GM21390 (cell line): Measurements from ENCODE around the gene JARID2.
"Not testable (repeated sequence)": the region's sequence is repeated elsewhere in the genome, so short reads cannot be mapped to it uniquely, and the experiment has no call there.

Experiments used
- ATAC-seq: cut with Tn5 transposase; IDR thresholded peaks from one replicate; pipeline ENCODE4 v1.9.1; 2021; ENCODE audit not compliant: unreplicated experiment

JARID2 gene

DNA sequence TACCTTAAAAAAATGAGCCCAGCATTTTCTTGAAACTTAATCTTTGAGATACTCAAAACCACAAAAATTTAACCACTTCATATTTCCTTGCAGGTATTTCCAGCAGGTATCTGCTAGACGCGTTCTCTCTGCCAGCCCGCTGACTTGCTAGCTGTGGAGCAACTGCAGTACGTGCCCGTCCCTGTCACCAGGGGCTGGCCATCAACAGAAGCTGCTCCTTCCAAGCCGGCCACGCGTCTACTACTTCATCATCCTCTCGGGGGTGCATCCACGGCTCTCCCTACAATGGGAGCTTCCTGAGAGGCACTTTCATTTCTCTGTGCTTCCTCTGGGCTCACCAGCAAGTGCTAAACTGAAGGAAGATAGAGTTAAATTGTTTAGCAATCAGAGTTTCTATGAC is 284.5 kb downstream of the JARID2 start:
- ATAC-seq: no peak

DNA sequence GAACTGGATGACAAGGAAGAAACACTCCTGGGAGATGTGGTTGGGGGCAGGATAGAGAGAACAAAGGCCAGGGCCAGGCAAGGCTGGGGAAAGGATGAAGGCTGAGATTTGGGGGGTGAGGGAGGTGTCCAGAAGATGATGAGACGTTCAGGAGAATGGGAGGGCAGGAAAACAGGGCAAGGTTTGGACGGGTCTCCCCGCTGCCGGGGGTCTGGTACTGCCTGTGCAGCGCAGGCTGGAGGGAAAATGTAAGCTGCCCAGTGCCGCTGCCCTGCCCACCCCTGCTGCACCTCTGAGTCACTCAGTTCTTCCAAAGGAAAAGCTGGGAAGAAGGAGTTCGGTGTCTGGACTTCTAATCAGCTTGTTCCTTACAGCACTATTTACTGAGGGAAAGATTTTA is 286.1 kb downstream of the JARID2 start:
- no peak for ATAC-seq

DNA sequence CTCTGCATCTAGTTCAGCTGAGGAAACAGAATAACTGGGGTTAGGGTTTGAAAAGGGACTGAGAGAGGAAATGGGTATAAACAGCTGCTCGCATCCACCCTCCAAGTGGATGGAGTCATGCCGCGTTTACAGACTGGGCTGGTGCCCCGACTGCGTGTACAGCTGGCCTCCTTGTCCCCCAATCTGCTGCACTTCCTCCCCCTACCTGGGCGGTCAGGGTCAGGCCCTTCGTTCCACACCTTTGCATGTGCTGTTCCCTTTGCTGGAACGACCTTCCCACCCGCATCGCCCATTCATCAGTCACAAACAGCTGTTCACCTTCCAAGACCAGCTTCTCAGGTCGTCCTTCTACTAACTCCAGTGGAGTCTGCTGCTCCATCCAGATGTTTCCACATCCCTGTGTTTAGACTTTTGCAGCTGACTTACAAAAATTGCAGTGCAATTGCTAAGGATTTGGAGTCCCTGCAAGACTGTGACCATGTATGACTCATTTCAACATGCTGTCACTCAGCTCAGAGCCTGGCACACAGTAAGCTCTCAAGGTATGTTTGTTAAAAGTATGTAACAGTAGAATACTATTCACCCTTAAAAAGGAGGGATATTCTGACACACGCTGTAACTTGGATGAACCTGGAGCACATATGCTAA is 287.6 kb downstream of the JARID2 start:
- no peak for ATAC-seq

DNA sequence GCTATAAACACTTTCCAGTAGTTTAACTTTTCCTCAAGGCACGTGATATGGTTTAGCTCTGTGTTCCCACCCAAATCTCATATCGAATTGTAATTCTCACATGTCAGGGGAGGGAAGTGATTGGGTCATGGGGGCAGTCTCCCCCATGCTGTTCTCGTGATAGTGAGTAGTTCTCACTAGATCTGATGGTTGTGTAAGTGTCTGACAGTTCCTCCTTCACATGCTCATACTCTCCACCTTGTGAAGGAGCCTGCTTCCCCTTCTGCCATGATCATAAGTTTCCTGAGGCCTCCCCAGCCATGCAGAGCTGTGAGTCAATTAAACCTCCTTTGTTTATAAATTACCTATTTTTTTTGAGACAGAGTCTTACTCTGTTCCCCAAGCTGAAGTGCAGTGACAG is 289.1 kb downstream of the JARID2 start:
- ATAC-seq: no peak

DNA sequence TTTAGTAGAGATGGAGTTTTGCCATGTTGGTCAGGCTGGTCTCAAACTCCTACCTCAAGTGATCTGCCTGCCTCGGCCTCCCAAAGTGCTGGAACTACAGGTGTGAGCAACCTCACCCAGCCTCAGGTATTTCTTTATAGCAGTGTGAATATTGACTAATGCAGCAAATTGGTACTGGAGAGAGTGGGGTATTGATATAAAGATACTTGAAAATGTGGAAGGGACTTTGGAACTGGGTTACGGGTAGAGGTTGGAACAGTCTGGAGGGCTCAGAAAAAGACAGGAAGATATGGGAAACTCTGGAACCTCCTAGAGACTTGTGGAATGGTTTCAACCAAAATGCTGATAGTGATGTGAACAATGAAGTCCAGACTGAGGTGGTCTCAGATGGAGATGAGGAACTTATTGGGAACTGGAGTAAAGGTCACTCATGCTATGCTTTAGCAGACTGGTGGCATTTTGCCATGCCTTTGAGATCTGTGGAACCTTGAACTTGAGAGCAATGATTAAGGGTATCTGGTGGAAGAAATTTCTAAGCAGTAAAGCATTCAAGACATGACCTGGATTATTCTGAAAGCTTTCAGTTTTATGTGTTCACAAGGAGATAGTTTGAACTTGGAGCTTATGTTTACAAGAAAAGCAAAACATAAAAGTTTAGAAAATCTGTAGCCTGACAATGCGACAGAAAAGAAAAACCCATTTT is 289.8 kb downstream of the JARID2 start:
- no peak for ATAC-seq

DNA sequence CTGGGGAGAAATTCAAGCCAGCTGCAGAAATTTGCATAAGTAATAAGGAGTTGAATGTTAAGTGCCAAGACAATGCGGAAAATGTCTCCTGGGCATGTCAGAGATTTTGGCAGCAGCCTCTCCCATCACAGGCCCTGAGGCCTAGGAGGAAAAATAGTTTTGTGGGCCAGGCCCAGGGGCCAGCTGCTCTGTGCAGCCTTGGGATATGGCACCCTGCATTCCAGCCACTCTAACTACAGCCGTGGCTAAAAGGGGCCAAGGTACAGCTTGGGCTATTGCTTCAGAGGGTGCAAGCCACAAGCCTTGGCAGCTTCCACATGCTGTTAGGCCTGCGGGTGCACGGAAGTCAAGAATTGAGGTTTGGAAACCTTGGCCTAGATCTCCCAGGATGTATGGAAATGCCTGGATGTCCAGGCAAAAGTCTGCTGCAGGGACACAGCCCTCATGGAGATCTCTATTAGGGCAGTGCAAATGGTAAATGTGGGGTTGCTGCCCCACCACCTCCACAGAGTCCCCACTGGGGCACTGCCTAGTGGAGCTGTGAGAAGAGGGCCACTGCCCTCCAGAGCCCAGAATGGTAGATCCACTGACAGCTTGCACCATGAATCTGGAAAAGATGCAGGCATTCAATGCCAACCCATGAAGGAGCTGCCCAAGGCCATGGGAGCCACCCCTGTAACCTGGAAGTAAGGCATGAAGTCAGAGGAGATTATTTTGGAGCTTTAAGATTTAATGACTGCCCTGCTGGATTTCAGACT is 290.5 kb downstream of the JARID2 start:
- no peak for ATAC-seq

DNA sequence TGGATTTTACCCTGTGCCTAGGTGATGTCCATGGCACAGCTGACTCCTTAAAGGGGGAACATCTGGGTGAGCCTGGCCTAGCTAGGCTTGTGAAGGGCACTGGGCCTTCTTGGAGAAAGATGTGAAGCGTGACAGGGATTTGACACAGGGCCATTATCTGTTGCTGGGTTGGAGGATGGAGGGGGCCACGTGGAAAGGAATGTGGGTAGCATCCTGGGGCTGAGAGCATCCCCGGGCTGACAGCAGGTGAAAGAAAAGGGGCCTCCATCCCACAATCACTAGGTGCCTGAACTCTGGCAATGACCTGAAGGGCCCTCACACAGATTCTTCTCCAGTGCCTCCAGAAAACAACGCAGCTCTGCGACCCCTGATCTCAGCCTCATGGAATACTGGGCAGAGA is 292.2 kb downstream of the JARID2 start:
- no peak for ATAC-seq

DNA sequence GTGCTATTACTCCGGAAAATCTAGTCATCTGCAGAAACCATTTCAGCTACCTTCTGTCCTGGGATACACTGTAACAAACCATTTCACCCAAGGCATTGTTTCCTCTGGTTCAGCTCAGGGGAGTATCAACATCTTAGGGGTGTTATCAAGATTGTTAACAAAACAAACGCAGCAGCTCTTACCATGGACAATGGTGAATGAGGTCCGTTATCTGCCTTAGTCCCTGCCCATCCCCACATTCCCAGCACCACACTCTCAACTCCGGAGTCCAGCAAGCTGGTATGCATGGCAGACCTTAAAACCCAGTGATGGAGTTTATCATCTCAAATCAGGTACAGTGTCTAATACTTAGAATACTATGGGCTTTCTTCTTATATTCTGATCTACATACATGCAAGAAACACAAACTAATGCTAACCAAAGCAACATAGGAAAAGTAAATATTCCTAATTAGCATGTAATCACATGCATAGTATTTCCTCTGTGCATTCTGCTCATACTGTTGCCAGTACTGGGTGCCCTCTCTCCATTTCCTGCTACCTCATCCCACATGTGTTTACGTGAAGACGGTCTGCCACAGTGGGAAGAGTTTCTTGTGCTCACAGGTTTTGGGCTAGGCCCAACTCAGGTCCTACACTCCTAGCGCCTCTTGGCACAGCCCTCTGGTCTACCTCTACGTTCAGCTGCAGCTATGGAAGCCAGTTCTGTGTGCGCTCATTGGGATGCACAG is 293.1 kb downstream of the JARID2 start:
- no peak for ATAC-seq

DNA sequence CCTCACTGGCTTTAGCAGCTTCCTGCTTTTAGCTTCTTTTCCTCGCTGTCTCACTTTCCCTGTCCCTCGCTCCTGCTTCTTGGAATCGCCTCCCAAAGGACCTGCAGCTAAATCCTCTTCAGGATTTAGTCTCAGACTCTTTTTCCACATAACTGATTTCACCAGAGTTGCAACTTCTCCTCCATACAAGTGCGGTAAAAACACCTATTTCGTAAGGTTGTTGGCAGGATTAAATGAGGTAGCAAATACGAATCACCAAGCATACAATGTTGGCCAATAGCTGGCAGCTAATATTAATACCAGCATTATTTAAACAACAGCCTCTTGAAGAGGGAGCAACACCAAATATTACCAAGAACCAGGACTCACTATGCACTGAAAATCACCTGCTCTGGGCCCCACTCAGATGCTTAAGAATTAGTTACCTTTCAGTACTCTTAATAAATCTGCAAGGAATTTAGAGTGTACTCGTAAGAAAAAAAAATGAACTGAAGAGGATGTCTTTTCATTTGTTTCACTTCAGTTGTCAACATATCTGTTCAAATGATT is 293.9 kb downstream of the JARID2 start:
- ATAC-seq: no peak

DNA sequence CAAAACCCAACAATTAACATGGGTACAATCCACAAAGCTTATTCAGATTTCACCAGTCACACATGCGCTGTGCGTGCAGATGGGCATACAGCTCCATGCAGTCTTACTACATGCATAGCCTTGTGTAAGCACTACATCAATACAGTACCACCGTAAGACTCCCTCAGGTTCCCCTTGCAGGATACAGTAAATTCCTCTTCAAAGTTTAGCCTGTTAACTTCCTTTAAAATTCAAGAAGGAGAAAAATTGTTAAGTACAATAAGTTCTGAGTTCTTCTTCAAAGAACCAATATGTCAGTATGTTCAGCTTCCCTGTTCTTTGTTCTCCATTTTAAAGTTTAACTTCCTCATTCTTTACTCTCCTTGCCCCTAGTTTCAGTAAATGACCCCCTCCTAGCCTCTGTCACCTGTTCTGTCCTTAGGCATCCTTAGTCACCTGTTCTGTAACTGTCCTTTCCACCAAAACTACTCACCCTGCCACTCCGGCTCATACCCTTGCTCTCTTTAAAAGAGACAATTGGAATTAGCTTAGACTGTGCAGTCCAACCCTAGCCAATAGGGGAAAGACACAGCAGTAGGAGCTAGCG is 297.6 kb downstream of the JARID2 start:
- not testable (repeated sequence) for ATAC-seq

DNA sequence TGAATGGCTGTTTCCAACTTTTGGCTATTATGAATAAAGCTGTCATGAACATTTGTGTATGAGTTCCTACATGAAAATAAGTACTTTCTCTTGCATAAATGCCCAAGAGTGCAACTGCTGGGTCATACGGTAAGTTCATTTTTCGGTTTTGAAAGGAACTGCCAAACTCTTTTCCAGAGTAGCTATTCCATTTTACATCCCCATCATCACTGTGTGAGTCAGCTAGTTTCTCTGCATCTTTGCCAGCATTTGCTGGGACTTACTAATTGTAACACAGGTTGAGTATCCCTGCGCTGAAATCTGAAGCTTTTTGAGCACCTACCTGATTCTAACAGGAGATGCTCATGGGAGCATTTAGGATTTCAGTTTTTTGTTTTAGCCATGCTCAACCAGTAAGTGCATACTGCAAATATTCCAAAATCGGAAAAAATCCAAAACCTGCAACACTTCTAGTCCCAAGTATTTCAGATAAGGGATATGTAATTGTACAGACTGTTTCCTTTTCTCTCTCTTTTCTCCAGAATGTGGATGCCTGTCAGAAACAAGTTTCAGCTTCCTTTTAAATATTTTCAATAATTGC is 298.5 kb downstream of the JARID2 start:
- ATAC-seq: no peak

DNA sequence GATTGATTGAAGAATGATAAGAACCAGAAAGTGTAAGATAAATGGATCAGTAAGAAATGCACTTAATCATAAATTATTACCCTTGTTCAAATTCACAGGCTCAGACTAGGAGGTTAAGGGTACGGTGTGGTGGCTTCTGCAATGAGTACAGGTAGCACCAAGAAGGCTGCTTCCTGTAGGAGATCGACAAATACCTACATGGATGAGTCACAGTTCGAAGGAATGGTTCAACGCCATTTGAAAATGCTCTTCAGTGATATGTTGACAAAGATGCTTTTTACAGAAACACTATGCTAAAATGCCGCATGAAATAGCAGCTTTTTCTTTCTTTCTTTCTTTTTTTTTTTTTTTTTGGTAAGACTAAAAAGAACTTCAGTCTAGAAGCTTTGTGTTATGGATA is 300.7 kb downstream of the JARID2 start:
- ATAC-seq: no peak

DNA sequence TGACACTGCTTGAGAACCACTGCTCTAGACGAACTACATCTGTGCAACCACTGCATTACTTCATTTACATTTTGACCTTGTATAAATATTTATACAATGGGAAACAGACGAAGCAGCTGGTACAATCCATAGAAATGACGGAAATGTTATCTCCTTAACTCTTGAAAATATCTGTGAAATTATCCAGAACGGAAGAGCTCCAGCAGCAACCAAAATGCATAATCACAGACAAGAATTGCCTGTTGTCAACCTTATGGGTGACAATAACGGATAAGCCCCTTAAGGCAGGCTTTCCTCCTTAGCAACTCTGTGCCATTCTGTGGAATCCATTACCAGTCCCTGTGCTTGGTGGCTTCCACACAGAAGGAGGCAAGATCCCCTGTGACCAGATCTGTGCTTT is 301.5 kb downstream of the JARID2 start:
- no peak for ATAC-seq

DNA sequence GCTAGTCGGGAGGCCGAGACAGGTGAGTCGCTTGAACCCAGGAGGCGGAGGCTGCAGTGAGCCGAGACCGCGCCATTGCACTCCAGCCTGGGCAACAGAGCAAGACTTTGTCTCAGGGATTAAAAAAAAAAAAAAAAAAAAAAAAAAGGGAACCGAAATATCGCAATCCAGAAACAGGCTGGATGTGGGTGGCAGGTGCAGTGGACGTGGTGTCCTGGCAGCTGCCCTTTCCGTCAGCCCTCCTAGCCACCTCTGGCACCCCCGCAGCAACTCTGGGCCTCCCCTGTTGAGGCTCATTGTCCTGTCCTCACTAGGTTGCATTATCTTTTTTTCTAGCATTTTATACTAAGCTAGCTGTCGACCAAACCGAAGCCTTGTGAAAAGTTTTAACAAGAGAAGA is 303.5 kb downstream of the JARID2 start:
- no peak for ATAC-seq

DNA sequence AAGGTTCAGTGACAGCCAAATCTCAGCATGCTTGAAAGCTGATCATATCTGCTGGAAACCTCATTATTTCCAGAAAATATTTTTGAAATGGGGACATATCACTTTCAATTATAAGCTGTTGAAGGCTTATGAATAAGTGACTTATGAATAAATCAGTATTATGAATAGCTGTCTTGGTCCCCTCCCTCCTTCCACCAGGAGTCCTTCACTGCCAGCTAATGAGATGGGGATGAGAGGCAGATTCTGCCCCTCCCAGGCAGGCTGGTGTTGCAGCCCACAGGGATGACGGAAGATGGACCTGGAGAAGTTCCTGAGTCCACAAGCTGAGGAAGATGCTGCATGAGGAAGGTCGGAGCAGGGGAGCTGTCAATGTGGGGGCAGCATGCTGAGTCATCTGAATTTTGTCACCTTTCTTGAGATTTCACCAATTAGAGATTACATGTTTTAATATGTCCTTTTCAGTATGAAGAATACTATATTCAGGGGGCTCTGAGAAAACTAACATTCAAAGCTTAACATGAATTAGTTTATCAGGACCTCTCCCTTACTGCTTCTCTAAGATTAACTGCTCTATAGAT is 304.8 kb downstream of the JARID2 start:
- ATAC-seq: no peak

DNA sequence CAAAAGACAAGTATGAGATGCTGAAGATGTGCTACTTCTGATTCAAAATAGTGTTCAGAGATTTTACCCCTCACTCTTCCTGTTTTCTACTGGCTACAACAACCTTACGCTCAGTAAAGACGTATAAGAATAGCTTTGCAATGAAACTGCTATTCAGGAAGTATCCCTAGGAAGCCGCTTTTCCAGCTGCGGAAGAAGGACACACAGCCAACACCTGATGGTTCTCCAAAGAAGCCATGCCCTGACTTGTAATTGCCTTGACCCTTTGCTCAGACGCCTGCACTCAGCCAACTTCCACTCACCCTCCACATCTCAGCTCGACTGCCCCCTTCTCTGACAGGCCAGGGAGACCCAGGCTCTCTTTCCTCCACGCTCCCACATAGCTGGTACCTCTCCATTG is 305.4 kb downstream of the JARID2 start:
- ATAC-seq: no peak

DNA sequence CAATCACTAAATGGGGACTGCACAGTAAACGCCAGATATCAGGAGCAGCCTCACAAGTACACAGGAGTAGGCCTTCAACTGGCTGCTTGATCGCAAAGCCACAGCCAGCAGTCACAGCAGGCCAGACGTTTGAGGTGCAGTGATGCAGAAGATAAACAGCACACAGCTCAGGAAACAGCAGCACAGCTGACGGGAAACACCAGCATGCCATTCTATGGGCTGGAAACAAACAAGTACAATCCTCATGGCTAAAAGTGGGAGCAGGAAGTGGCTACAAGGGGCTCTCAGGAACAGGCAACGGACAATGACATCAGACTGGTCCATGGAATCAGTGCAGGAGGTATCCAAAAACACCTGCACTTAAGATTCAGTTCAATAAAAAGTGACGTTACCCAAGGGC is 305.9 kb downstream of the JARID2 start:
- ATAC-seq: no peak

DNA sequence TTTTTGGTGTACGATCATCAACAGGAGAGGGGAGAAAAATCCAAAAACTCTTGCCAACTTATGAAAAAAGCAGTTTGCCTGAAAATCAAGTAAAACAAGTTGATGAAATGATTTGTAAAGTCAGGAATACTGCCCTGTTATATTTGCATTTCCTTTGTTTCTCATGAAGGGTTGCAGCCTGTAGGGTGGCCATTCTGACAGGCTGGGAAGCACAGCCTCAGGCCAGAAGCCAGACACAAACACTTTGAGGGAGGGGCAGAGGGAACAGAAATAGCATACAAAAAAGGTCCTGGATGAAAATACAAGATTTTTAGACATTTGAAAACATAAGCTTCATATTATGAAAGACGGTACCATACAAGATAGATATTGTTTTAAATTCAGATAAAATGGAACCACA is 307.2 kb downstream of the JARID2 start:
- ATAC-seq: no peak

DNA sequence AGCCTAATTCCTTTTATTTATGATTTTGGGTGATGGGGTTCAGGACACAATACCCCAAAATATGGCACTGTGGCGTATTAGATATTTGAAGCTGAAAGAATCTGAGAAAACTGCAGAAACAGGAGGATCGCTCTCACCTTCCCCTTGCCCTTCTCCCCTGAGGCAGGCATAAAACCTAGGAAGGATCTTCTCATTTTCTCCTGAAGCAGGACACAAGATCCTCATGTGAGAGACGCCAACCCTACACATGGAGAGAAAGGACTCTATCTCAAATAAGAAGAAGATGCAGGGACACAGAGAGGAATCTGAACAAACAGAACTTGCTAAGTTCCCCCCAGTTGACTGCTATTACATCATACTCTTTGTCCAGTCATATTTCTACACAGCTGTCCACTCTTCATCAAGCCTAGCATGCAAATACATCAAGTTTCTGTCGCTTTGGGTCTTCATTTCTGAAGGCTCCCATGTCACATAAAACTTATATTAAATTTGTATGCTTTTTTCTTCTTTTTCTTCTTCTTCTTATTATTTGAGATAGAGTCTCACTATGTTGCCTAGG is 307.9 kb downstream of the JARID2 start:
- no peak for ATAC-seq

DNA sequence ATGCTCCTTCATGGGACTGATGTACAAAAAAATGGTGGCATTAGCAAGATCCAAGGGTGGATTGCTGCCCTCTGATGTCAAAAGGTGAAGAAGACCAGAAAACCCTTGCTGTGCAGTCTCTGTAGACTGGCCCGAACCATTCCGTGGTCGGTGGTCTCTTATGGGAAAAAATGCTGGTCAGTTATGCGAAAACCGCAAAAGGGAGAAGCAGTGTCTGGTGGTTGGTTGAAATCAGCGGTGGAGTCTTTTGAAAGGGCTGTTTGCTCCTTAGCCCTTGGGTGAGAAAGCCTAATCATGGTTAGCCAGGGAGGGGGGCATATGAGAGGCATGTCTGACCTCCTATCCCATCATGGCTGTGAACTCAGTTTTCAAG is 308.8 kb downstream of the JARID2 start:
- no peak for ATAC-seq
